Endothelial cell of hepatic sinusoid (primary cell): ENCODE data around the gene FOXK2.
"Not testable (repeated sequence)": the region's sequence is repeated elsewhere in the genome, so short reads cannot be mapped to it uniquely, and the experiment has no call there.

Source experiments
- in situ Hi-C: cut with HindIII; loops from 2 replicates; pipeline ENCODE4 v1.10.0; 2017; ENCODE audit warnings: low sequenced_read_pairs

The FOXK2 gene

DNA sequence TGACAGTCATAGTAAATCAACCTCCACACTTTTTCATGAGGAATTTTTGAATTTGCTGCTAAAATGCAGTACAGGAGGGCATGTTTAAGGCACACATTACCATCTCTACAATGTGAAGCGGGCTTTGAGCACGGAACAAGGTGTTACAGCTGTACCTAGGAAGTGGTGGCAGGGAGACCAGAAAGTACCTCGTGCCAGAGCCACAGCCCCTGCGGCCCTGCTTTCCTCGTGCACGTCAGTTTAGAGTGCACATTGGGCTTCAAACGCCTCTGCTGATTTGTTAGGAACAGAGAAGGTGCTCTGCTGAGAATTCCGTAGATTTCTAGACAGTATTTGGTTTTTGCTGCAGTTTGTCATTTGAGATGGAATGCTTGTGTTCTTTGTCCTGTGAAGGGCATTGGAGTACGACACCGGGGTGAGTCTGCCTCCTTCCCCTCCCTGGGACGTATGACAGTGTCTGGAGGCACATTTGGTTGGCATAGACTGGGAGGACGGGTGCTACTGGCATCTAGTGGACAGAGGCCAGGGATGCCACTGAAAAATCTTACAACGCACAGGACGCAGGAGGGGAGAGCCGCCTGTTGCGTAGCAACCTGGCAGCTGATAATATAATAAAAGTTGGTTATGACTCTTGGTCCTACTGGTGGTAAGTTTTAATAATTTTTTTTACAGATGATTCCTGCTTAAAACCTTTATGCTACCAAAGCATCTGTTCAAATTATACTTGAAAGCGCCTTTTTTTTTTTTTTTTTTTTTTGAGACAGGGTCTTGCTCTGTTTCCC, 9.1 kb downstream of the FOXK2 start:
- in situ Hi-C loops, result no loop called here

DNA sequence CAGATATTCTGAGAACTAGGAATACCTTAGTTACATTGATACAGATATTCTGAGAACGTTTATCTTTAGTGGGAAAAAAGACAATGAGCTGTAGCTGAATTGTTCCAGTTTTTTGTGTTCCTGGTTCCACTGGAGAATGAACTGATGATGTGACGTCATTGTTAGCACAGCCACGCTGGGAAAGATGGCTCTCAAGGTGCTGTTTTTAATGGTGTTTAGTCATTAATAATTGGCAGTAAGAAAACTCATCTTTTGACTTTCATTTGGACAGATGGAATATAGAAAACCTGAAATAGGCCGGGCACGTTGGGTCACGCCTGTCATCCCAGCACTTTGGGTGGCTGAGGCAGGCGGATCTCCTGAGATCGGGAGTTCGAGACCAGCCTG, 10.4 kb downstream of the FOXK2 start:
- in situ Hi-C loops, result no loop called here

DNA sequence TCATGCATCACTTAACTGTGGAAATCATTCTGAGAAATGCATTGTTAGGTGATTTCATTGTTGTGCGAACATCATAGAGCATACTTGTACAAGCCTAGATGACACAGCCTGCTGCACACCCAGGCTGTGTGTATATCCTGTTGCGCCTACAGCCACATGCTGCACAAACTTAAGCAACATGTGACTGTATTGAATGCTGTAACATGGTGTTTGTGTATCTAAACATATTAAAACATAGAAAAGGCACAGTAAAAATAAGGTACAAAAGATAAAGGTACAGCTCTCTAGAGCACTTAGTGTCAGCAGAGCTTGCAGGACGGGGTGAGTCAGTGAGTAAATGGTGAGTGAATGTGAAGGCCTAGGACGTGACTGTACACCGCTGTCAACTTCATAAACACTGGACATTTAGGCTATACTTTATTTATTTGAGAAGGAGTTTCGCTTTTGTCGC, 11.9 kb downstream of the FOXK2 start:
- in situ Hi-C loops, result no loop called here

DNA sequence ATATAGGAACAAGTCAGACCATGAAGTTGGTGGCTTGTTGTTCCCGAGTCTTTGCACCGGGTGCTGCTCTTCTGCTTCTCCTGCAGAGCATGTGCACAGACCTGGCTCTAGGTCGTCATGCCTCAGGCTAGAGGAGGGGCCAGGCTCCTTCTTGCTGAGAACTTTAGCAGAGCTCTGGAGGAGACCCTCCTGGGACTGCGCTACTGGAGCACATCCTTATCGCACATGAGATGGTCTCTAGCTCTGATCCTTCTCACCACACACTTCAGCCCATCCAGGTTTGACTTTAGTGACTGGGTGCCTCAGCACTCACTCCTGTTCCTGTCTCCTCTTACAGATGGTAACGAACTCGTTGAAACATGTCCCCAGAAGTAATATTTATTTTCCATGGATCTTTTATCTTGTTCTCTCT, 14.9 kb downstream of the FOXK2 start:
- in situ Hi-C loops, result no loop called here

DNA sequence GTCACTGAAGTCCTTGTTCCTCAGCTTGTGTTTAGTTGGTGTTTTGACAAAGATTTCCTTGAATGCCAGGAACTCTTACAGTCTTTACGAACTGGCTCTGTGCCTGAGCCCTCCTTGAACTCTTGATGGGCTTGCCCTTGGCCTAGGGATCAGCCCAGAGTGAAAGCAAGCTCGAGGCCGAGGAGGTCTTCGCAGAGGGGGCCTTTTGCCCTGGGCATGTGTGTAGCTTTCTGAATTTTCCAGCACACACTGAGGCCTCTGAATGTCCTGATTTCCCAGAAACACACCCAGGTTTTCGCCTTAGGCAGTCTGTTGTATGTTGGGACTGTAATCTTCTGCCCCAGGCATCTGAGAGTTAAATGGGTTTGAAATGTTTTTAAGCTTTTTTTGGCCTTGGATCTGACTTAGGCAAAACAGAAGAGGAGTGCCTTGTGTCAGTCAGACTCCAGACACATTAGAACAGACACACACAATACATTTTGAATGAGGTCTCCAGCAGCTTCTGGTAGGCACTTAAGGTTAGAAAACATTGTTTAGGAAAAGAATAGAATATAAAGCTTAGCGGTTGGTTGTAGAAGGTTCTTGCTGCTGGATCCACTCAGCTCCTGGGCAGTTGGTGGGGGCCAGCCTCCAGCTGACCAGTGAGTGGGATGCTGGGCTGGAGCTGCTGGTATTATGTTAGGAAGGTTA, 17.1 kb downstream of the FOXK2 start:
- in situ Hi-C loops, result no loop called here

DNA sequence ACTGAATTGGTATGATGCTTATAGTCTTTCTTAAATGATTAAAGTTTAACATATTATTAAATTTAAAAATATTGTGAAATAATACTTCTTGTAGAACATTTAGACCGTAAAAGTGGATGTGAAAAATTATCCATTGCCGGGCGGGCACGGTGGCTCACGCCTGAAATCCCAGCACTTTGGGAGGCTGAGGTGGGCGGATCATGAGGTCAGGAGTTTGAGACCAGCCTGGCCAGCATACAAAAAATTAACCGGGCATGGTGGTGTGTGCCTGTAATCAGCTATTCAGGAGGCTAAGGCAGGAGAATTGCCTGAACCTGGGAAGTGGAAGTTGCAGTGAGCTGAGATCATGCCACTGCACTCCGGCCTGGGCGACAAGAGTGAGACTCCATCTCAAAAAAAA, 17.7 kb downstream of the FOXK2 start:
- in situ Hi-C loops, result not testable (repeated sequence)

DNA sequence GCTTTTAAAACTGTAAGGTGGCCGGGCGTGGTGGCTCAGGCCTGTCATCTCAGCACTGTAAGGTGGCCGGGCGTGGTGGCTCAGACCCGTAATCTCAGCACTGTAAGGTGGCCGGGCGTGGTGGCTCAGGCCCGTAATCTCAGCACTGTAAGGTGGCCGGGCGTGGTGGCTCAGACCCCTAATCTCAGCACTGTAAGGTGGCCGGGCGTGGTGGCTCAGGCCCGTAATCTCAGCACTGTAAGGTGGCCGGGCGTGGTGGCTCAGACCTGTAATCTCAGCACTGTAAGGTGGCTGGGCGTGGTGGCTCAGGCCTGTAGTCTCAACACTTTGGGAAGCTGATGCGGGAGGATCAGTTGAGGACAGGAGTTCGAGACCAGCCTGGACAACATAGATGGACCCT, 19.5 kb downstream of the FOXK2 start:
- in situ Hi-C loops, result not testable (repeated sequence)

DNA sequence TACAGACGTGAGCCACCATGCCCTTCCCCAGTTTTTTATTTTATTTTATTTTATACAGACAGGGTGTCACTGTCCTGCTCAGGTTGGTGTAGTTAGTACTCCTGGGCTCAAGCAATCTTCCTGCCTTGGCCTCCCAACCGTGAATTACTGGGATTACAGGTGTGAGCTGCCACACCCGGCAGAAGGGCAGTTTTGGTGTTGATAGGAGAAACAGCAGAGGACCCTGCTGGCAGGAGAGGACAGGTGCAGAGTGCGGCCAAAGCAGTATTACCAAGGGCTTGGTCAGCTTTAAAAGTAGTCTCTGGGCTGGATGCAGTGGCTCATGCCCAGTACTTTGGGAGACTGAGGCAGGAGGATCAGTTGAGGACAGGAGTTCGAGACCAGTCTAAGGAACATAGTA, 22.9 kb downstream of the FOXK2 start:
- in situ Hi-C loops, result no loop called here

DNA sequence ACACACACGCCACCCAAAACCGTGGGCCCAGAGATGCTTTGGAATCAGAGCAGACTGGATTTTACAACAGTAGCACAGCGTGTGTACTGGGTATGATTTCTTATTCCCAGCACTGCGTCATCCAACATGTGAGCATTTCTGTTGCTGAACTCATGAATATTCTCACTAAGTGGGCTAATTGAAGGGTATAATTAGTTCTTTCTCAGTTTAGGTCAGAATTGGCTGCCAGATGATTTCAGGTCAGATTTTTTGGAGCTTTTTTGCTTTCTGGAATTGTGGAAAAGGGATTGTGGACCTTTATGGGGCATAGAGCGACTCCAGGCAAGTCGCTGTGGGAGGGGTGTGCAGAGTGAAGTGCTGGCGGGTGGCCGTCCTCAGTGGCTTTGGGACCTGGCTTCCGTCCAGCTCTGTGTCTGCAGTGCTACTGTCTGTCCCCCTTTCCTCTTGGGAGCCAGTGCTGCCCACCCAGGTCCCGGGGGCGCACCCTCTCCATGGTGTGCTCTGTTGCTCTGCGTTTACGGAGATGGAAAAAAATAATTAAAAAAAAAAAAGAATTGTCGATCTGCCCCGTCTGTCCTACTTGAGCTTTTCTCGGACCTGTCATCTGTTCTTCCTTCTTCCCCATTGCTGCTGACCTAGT, 25.0 kb downstream of the FOXK2 start:
- in situ Hi-C loops, result no loop called here

DNA sequence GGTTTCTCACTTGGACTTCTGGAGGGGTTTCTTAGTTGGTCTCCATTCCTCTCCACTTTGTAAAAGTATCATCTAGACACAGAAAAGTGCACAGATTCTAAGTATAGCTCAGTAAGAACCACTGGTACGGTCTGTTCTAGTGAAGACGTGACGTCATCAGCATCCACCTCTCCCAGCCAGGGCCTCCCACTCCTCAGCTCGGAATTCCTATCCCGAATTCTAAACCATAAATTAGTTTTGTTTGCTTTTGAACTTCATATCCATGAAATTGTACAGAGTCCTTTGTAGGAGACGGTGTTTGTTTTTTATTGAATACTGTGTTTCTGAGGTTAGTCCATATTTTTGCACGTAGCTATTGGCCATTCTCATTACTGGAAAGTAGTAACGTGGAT, 25.5 kb downstream of the FOXK2 start:
- in situ Hi-C loops, result no loop called here

DNA sequence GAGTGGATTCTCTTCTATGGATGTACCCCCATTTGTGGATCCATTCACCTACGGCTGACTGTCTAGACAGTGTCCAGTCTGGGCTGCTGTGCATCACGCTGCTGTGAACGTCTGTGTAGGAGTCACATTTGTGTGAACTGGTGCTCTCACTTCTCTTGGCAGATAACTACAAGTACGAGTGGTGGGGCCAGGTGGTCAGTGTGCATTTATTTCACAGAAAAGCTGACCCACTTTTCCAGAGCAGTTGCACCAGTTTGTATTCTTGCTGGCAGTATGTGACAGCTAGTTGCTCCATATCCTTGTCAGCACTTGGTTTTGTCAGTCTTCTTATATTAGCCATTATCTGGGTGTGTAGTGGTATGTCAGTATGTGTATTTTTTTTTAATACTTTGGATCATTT, 28.4 kb downstream of the FOXK2 start:
- in situ Hi-C loops, result no loop called here

DNA sequence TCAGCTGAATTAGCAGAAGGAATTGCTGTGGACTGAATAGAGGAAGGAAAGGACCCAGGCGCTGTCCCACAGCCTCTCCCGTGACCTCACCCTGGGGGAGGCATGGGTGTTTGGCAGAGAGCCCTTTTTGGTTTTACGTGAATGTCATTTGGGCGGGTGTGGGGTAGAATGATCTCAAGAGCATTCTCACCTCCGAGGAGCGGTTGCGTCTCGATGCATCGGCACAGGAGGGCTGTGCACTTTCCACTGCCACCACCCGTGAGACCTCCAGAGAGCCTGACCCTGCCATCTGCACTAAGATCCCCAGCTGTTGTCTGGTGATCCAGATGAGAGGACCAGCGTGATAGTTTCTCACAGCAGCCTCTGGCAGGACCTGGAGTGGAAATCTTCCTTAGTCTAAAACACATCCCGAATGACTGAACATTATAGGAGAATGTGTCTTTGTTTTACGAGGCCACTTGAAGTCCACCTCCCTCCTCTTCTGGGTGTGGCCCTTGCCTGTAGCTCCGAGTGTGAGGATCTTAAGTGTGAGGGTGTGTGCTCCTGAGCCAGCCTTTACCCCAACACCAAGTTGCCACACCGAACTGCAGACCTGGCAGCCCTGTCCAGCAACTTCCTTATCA, 29.3 kb downstream of the FOXK2 start:
- in situ Hi-C loops, result no loop called here

DNA sequence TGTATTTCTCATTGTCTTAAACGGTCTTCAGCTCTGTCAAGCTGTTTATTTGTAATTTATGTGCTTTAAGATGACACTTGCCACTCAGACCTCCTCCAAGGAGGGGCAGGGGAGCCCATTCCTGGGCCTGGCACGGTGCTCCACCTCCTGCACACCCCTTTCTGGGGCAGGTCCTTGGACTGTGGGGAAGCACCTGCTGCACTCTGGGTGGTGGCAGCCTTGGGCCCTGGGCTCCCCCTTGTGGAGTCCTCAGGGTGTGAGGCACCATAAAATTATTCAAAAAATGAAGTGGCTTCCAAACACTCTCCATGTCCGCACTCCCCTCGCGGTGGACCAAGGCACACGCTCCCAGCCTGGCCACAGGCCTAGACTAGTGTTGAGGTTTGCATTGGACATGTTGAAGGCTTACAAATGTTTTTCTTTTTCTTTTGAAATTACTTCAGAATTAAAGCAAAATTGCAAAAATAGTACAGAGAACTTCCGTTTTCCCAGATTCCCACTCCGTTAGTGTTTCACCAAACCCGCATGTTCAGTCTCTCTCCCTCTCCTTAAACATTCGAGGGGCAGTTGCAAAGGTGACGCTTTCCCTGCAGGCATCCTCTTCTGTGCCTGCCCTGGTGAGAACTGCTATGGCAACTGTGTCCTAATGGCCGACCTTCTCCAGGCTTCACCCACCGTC, 32.4 kb downstream of the FOXK2 start:
- in situ Hi-C loops, result loop anchor here (5.0 kb wide), 1 partner anchor 65 kb away; no protein-coding TSS in a partner anchor

DNA sequence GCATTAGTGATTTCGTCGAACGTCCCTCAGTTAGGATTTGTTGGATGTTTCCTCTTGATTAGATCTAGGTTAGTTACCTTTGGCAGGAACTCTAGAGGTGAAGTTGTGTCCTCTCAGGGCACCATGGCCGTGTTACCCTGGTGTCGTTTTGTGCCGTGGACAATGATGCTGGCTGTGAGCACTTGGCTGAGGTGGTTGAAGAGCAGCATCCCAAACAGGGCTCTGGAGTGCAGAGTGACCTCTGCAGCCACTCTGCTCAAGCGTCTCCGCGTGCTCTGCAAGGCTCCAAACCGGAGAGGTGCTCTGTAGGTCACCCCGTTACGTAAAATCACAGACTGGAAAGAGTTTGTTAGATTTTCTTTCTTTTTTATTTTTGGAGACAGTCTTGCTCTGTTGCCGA, 33.0 kb downstream of the FOXK2 start:
- in situ Hi-C loops, result loop anchor here (5.0 kb wide), 1 partner anchor 65 kb away; no protein-coding TSS in a partner anchor

DNA sequence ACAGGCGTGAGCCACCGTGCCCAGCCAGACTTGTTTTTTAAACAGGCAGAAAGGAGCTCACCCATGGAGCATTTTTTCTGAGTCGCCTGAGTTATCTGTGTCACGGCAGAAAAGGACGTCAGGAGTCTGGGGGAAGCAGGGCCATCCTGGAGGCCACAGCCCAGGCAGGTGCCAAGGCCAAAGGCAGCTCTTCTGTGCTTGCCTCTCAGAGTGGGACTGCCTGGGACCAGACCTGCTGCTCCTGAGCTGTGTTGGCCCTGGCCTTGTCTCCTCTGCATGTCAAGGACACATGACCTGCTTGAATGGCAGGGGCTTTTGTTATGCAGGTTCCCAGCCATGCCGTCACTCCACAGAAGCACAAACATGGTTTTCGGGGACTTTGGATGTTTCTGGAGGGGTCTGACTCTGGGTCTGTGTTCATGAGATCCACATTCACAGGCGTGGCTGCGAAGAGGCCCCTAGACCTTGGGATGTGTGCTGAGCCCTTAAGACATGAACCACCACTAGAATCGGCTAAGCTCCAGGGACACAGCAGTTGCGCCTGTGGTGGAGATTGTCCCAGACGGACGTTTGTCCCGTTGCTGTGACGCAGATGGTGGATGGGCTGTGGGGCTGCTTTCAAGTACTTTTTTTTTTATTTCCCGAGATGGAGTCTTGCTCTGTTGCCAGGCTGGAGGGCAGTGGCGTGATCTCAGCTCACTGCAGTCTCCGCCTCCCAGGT, 33.8 kb downstream of the FOXK2 start:
- in situ Hi-C loops, result loop anchor here (5.0 kb wide), 1 partner anchor 66 kb away; no protein-coding TSS in a partner anchor

DNA sequence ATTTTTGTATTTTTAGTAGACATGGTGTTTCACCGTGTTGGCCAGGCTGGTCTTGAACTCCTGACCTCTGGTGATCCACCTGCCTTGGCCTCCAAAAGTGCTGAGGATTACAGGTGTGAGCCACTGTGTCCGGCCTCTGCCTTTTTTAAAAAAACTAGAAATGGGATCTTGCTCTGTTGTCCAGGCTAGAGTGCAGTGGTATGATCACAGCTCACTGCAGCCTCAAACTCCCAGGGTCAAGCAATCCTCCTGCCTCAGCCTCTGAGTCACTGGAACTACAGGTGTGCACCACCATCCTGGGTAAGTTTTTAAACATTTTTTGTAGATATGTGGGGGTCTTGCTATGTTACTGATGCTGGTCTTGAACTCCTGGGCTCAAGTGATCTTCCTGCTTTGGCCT, 38.0 kb downstream of the FOXK2 start:
- in situ Hi-C loops, result not testable (repeated sequence)

DNA sequence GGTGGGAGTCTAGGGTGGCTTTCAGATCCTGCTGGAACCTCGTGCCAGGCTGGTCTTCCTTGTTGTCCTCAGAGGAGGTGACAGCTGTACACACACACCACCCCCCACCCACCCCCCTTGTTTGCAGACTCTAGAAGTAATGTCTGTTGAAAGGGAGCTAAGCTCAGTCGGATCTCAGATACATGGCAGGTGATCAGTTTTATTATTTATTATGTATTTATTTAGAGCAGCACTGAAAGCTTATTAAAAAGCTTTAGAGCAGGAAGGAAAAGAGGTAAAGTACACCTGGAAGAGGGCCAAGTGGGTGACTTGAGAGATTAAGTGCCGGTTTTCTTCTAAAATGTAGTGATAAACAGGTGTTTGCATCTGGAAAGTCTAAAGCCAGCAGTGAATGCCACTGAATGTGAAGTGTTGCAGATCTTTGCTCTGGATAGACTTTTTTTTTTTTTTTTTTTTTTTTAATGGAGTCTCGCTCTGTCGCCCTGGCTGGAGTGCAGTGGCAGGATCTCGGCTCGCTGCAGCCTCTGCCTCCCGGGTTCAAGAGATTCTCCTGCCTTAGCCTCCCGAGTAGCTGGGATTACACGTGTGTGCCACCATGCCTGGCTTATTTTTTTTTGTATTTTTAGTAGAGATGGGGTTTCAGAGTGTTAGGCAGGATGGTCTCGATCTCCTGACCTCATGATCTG, 40.2 kb downstream of the FOXK2 start:
- in situ Hi-C loops, result no loop called here

DNA sequence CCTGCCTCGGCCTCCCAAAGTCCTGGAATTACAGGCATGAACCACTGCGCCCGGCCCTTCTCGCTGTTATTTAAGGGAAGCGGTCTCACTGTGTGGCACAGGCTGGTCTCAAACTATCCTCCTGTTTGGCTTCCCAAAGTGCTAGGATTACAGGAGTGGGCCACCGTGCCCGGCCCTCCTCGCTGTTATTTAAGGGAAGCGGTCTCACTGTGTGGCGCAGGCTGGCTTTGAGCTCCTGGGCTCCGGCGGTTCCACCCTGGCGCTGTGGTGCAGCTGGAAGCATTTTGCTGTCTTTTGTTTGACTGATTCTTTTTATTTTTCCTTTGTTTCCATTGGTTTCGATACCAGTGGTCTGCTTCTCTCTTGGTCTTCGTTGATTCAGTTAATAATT, 40.7 kb downstream of the FOXK2 start:
- in situ Hi-C loops, result no loop called here

DNA sequence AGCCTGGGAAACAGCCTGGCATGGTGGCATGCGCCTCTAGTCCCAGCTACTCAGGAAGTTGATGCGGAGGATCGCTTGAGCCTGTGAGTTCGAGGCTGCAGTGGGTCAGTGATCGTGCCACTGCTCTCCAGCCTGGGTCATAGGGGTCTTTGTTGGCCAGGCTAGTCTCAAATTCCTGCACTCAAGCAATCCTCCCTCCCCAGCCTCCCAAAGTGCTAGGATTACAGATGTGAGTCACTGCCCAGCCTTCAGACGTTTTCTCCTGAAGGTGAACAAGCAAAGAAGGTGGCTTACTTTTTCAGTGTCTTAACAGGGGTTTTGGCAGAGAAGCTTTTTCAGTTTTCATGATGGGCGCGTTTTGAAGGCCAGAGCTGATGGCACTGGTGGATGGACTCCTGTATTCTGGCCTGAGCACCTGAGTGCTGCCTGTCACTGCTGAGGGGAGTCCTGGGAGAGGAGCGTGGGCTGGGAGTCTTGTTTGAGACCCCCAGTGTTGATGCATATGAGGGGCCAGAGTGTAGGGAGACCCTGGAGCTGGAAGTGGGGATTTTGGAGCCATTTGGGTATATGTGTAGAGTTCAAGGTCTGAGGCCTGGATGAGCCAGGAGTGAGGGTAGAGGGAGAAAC, 41.4 kb downstream of the FOXK2 start:
- in situ Hi-C loops, result no loop called here
